HG02870 (cell line): Measurements from ENCODE around the gene NGDN.

Source experiments
- ATAC-seq: cut with Tn5 transposase; IDR thresholded peaks from one replicate; pipeline ENCODE4 v1.9.1; 2021; ENCODE audit warnings: mild to moderate bottlenecking, moderate library complexity; ENCODE audit not compliant: unreplicated experiment

Gene NGDN

DNA sequence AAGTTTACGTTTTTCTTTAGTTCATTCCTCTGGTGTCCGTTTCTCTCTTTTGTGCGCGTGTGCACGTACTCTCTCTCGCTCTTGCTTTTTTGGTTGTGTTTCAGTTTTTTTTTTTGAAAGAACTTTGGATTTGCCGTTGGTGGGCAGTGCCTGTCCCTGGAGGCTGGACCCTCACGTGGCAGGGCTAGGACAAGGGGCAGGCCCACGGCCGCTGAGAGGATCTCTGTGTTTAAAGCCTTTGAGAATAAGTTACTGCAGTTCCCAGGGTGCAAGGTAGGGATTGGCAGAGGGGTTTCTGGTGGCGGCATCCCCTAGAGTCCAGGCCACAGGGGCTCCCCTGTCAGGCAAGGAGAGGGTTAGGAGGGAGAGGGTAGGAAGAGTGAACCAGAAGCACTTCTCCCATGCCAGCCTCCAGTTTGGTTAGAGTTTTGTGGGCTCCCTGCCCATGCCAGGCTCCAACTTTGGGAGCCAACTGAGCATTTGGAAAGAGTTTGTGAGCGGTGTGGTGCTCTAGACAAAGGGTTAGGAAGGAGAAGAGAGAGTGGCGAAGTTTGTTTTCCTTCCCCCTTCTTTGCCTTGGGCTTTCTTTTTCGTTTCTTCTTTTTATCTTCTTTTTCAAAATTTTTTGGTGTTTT lies 51.5 kb downstream of the NGDN start:
- ATAC-seq = no peak

GRCh38 chr14:23521785-23522640 lies 52.5 kb downstream of the NGDN start:
- ATAC-seq = no peak

DNA sequence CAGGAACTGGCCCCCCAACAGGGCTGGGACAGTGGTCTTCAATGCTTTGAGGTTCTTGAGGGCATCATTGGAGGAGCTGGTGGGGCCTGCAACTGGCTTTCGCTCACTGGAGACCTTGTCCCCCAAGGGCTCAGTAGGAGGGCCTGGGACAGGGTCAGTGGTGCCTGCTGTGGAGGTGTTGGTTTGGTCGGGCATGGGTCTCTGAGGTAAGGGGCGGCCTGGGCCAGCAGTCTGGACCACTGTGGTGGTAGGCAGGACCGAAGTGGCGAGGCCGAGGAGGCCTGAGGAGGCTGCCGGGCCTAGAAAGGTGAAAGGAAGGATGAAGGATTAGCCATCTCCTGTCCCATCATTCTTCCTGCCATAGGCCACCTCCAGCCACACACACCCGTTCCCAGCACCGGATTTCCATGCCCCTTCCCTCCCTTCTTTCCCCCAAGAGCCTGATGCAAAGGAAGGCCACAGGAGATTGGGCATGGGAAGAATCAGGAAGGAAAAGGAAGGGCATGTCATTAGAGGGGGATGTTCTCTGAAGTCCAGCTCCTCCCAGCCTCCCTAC lies 53.2 kb downstream of the NGDN start:
- ATAC-seq = no peak

DNA sequence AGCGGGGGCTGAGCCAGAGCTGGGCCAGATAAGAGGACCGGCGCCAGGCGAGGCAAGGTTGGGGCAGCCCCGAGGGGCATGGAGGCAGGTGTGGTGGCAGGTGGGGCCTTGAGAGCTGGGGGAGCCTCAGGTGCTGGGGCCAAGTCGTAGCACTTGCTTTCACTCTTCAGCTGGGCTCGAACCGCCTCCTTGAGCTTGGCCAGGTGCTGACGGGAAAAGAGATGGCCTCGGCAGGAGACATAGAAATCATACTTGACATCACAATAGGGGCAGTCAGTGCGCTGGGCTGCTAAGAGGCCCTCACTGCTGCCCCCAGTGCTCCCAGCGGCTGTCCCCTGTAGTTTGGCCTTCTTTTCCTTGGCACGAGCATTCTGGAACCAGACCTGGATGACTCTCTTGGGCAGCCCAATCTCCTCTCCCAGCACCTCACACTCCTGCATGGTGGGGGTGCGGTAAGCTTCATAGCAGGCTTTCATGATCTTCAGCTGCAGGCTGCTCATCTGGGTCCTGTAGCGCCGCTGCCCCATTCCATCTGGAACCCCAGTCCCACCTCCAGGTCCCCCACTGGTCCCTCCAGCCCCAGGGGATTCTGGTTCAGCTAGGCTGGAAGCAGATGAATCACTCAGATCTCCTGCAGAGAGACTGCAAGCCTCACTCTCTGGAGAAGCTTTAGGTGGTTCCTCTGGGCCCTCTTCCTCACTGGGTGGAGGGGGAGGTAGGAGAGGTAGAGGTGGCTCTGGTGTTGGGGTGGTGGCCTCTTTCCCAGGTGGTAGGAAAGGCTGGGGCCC lies 53.9 kb downstream of the NGDN start:
- ATAC-seq = no peak

GRCh38 chr14:23524954-23525353 lies 55.5 kb downstream of the NGDN start:
- no peak for ATAC-seq

GRCh38 chr14:23525611-23526010 lies 56.1 kb downstream of the NGDN start:
- ATAC-seq = no peak
